DLD1 (cell line): Measurements from ENCODE around the gene SLAIN2.

Experiments
- in situ Hi-C: cut with HindIII; loops from 2 replicates; pipeline ENCODE4 v1.10.0; 2017; ENCODE audit warnings: low sequenced_read_pairs

SLAIN2 gene

GRCh38 chr4:48334236-48334635 lies 7.1 kb upstream of the SLAIN2 start:
- in situ Hi-C loops: no loop called here

- in situ Hi-C loops: no loop called here
Observed at GRCh38 chr4:48334900-48335384, 6.4 kb upstream of the SLAIN2 start.

- in situ Hi-C loops: no loop called here
Observed at GRCh38 chr4:48336146-48336870, 5.0 kb upstream of the SLAIN2 start.

GRCh38 chr4:48337731-48338130 lies 3.6 kb upstream of the SLAIN2 start:
- in situ Hi-C loops: no loop called here

- in situ Hi-C loops: no loop called here
Observed at GRCh38 chr4:48339642-48340041, 1.7 kb upstream of the SLAIN2 start.

GRCh38 chr4:48340276-48340964 lies 909 bp upstream of the SLAIN2 start:
- in situ Hi-C loops: no loop called here

- in situ Hi-C loops: no loop called here
Observed at GRCh38 chr4:48341776-48342605, 662 bp downstream of the SLAIN2 start.

- in situ Hi-C loops: no loop called here
Observed at GRCh38 chr4:48342606-48342880, 1.2 kb downstream of the SLAIN2 start.

- in situ Hi-C loops: no loop called here
Observed at GRCh38 chr4:48343035-48343434, 1.7 kb downstream of the SLAIN2 start.

GRCh38 chr4:48343551-48343950 lies 2.2 kb downstream of the SLAIN2 start:
- in situ Hi-C loops: no loop called here

- in situ Hi-C loops: no loop called here
Observed at GRCh38 chr4:48345542-48345941, 4.2 kb downstream of the SLAIN2 start.

GRCh38 chr4:48346594-48346993 lies 5.3 kb downstream of the SLAIN2 start:
- in situ Hi-C loops: no loop called here

GRCh38 chr4:48347282-48347921 lies 6.1 kb downstream of the SLAIN2 start:
- in situ Hi-C loops: no loop called here

GRCh38 chr4:48350871-48351270 lies 9.5 kb downstream of the SLAIN2 start:
- in situ Hi-C loops: no loop called here

- in situ Hi-C loops: no loop called here
Observed at GRCh38 chr4:48352793-48353192, 11.5 kb downstream of the SLAIN2 start.

- in situ Hi-C loops: no loop called here
Observed at GRCh38 chr4:48356355-48356754, 15.0 kb downstream of the SLAIN2 start.

- in situ Hi-C loops: no loop called here
Observed at GRCh38 chr4:48360285-48361011, 19.1 kb downstream of the SLAIN2 start.

- in situ Hi-C loops: no loop called here
Observed at GRCh38 chr4:48361012-48361400, 19.7 kb downstream of the SLAIN2 start.

GRCh38 chr4:48366611-48367010 lies 25.3 kb downstream of the SLAIN2 start:
- in situ Hi-C loops: no loop called here

- in situ Hi-C loops: no loop called here
Observed at GRCh38 chr4:48367016-48367415, 25.7 kb downstream of the SLAIN2 start.

- in situ Hi-C loops: no loop called here
Observed at GRCh38 chr4:48368389-48368788, 27.1 kb downstream of the SLAIN2 start.
